Activated CD8-positive, alpha-beta memory T cell treated with anti-CD3 and anti-CD28 coated beads, Interleukin-2, amount 50 U/mL, for 1 hour (primary cell): Measurements from ENCODE around the gene MTR.

Experiments
- DNase-seq: peaks from one replicate; pipeline ENCODE4 v3.0.0-alpha.2; 2020; ENCODE audit errors: extremely low read depth

Gene MTR

DNA sequence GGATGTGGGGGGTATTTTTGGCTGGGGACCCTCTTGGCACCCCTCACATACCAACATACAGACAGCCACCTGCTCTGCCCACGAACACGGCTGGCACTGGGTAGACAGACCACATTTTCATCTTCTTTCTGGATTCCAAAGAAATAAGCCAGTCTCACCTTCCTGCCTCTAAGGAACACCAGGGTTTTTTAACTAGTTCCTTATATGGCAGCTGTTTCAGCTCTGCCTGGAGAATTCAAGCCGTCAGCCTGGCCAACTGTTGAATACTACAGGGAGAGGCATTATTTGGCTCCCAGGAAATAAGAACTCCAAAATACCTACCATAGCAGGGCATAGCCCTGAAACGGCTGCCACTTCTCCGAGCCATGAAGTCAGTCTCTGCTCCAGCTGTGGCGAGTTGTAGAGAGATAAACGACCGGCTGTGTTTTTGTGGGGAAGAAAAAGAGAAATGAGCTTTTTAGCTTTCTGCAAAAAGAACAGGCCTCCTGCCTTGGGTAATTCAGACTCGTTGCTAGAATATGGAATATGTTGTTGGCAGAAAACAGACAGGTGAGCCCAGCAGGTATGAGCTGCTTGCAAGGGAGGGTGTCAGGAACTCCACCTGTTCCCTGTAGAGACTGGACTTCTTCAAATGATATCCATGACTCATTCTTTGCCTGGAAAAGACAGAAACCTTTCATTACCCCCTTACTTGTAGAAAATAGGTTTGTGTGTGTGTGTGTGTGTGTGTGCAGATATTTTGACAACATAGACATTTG lies 157.3 kb downstream of the MTR start:
- DNase-seq = no peak

DNA sequence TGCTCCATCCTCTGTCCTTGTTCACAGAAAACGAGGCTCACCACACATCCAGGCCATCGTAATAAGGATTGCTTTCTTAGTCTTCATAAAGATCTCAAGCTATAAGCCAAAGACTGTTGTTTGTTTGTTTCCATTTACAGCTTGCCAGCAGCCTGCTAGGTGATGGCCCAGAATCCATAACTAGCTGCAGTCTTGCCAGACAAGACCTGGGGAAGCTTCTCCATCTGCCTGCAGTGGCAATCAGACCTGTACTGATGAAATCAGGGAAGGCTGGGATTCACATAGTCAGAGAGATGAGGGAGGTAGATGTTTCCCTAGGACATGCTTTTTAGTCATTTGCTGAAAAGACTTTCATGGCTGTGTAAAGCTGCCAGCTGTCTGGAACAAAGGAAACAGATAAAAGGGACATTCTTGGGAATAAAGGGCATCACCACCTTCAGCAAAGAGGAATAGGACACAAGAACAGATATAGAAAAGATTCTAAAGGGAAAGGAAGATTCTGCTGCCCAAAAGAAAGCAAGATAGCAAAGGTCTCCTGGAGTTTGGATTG lies 158.1 kb downstream of the MTR start:
- no peak for DNase-seq
